Mucosa of gallbladder (tissue), 1 donor: ENCODE results near the gene HMSD. TPM values are rescaled to one million over a fixed set of nuclear protein-coding genes. Genes with fewer than 3 reads are reported as not detected.
A peak's percentile ranks its signal among the peaks of the same experiment; 100 is the strongest.

Experiments used
- DNase-seq: peaks from one replicate; pipeline ENCODE4 v3.0.0-alpha.2; 2020; ENCODE audit warnings: low spot score
- total RNA-seq: library from RNA; stranded (reverse); gene quantifications from one replicate; pipeline ENCODE4 v1.2.1, GENCODE V29; 2021
- donor health status: DM: no; HTN: no; CAD: no.

The HMSD gene
- total RNA-seq, 1 donor from 2014 or later = not detected

- DNase-seq = no peak
These were observed 7.7 kb downstream of the HMSD start for GRCh38 chr18:63956755-63957154.

- no peak for DNase-seq
These were observed 11.8 kb downstream of the HMSD start for GRCh38 chr18:63960891-63961290.

GRCh38 chr18:63961435-63961980, 12.4 kb downstream of the HMSD start:
- DNase-seq = no peak

GRCh38 chr18:63962137-63962536, 13.0 kb downstream of the HMSD start:
- DNase-seq = no peak

- DNase-seq = peak; percentile 52
These were observed 14.6 kb downstream of the HMSD start for GRCh38 chr18:63963615-63964256.

GRCh38 chr18:63964908-63965307, 15.8 kb downstream of the HMSD start:
- DNase-seq = no peak

GRCh38 chr18:63965716-63966330, 16.7 kb downstream of the HMSD start:
- no peak for DNase-seq

- peak; percentile 94 for DNase-seq
These were observed 21.1 kb downstream of the HMSD start, which contains the start of gene SERPINB8 for GRCh38 chr18:63969942-63970808. SERPINB8 (plus strand) TSS chr18:63970081; CDS start chr18:63978309, 8,228 bp downstream.

GRCh38 chr18:63970809-63971205, 21.7 kb downstream of the HMSD start:
- peak; percentile 22 for DNase-seq

GRCh38 chr18:63971320-63972001, 22.4 kb downstream of the HMSD start:
- no peak for DNase-seq

GRCh38 chr18:63972002-63972376, 22.9 kb downstream of the HMSD start:
- no peak for DNase-seq

GRCh38 chr18:63974991-63975390, 25.9 kb downstream of the HMSD start:
- peak; percentile 45 for DNase-seq

- DNase-seq = no peak
These were observed 26.5 kb downstream of the HMSD start for GRCh38 chr18:63975628-63976027.

- no peak for DNase-seq
These were observed 27.9 kb downstream of the HMSD start for GRCh38 chr18:63977040-63977439.

GRCh38 chr18:63979409-63979920, 30.4 kb downstream of the HMSD start:
- peak; percentile 58 for DNase-seq

- no peak for DNase-seq
These were observed 30.9 kb downstream of the HMSD start for GRCh38 chr18:63980027-63980426.

GRCh38 chr18:63980896-63981460, 31.9 kb downstream of the HMSD start:
- DNase-seq = no peak

GRCh38 chr18:63981719-63982118, 32.6 kb downstream of the HMSD start:
- DNase-seq = no peak

- DNase-seq = no peak
These were observed 33.3 kb downstream of the HMSD start for GRCh38 chr18:63982361-63982760.

- DNase-seq = no peak
These were observed 37.8 kb downstream of the HMSD start for GRCh38 chr18:63986885-63987284.

GRCh38 chr18:63987743-63988142, 38.6 kb downstream of the HMSD start:
- no peak for DNase-seq
